NCI-H2029 treated with DMSO at 0.1 percent for 48 hours (cell line): Measurements from ENCODE around the gene TNFRSF19.

Experiments
- DNase-seq: peaks from one replicate; lab custom pipeline; 2025; lab: John Stamatoyannopoulos, UW

TNFRSF19 gene

DNA sequence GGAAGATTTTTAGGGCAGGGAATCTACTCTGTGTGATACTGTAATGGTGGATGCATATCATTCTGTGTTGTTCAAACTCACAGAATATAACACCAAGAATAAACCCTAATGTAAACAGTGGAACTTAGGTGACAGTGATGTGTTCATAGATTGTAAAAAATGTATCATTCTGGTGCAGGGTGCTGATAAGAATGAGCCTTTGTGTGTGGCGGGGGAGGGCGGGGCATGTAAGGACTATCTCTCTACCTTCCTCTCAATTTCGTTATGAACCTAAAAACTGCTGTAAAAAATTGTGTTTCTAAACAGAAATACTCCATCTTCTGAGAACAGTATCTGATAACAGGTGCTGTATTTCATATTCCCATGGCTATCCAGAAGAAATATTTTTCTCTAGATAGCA, 35.6 kb downstream of the TNFRSF19 start:
- DNase-seq: no peak

DNA sequence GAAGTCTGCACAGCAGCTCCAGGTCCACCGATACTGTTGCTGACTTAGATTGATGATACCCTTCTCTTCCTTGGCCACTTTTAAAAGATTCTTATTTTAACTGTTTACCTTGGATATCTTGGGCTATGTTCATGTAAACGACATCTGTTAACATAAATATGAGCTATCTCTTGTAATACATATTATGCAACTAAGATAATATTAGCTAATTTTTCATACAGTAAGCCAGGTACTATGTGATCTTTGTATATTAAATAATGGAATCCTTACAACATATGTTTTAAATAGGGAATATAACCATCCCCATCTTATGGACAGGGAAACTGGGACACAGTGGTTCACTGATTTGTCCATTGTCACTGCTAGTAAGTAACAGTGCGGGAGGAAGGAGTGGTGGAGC, 37.9 kb downstream of the TNFRSF19 start:
- DNase-seq: no peak

DNA sequence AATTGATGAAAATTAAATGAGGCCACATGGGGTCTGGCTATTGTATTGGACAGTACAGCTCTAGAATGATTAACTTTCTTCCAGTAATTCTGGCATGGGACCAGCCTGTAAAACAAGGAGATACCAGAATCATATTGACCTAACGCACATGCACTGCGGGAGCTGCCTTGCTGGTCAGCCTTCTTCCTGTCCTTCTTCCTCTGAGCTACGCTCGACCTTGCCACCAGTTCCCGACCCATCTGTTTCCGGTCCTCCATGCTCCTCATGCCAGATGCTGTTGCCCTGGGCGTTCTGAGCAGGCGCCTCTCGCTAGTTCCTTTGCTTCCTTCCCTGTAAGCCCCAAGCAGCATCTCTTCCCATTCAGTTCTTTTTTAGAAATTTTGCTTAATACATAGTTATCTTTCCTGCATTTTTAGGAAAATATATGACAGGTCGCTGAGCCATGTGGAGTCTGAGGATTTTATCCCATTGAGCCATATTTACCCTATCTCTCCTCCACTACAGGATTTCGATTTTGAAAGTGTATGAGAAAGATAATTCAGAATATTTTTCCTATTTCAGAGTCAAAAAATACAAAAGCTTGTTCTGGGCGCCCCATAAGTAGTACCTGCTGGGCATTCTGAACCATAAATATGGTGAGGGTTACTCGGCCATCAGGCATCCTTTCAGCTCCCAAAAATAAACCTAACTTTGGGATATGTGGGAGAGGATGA, 38.6 kb downstream of the TNFRSF19 start:
- DNase-seq: no peak

DNA sequence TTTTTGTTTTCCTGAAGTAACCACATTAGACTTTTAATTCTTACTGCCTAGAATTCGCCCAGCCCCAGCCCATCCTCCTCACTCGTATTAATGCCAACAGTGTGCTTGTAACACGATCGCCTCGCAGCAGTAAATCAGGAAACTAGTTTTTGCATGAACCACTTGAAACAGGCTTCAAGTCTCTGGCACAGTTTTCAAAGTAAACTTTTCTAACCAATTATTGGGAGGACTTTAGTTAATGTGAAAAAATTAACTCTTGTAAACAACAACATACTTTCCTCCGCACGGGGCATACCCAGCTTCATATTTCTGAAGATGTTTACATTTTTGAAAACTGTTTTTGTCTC, 39.2 kb downstream of the TNFRSF19 start:
- no peak for DNase-seq

DNA sequence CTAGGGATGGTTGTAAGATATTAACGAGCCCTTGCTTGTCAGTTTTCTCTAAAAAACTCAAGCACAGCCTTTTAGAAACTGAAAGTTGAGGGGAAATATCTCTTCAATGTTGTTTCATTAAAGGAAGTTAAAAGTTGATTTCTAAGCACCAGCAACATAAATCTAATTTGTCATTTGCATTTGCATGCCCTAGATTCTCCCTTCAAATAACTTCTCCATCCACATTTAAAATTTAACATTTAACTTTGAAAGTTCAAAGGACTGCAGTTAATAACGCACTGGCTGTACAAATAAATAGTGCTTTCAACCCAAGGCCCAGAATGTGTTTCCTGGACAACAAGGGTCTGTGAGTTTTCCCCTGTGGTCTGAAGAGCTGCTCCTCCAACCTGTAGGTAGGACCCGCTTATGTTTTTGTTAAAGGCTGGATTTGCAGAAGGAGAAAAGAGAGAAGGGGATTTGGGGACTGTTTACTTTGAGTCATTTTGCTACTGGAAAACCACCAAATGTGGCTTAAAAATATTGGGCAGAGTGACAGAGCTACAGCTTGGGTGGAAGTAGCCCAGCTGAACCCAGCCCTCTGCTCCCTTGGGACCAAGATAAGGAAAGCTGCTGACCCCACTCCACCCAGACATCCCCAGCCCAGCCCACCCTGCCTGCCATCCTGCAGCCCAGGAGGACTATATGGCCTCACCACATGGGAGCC, 39.8 kb downstream of the TNFRSF19 start:
- no peak for DNase-seq

DNA sequence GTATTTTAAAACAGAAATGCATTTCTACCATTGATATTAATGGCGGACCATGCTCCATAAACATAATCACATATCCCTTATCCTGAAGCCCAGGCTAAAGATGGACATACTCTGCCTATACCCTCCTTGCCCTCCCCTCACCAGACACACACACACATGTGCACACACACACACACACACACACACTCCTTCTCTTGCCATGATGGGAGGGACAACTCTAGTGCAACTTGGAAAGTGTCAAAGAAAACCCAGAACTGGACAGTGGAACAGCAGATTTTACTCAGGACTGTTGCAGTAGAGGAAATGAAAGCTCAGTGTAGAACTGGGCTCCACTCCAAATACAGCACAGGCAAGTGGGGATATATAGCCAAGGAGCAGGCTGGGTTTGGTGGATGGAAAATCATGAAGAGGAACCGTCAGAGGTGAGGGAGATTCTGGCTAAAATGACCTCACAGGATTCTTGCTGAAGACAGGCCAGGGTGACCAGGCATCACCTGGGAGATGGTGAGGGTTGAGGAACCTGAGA, 40.8 kb downstream of the TNFRSF19 start:
- peak; percentile 6 for DNase-seq

DNA sequence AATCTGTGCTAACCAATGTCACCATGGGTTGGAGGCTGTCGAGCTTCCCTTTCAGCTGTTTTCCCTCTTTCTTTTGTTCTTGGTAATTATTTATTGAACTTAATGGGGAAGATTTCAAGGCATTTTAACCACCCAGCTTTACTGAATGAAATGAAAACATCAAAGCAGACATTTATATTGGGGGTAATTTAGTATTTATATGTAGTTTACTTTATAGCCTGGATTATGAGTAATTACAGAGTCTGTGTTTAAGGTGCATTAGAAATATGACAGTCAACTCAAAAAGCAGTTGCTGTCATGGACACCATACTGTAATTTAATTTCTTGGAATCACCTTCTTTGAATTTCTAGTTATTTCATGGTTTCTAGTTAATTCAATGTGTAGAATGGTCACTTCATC, 42.0 kb downstream of the TNFRSF19 start:
- DNase-seq: no peak

DNA sequence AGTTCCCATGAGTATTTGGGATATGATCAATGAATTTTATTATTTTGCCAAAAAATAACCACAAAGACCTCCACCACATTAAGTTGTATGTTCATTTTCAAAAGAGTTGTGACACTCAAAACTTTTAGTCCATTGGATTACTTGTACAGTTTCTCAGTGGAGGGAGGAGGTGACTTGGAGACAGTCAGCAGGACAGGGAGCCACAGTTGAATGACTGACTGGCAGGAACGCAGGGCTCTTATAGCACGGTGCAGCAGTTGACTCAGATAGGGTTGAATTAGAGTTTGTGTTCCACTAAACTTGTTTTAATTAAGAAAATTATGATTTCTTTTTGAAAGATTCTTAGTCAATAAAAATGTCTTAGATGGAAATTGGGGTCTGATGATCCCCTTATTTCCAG, 42.5 kb downstream of the TNFRSF19 start:
- no peak for DNase-seq

DNA sequence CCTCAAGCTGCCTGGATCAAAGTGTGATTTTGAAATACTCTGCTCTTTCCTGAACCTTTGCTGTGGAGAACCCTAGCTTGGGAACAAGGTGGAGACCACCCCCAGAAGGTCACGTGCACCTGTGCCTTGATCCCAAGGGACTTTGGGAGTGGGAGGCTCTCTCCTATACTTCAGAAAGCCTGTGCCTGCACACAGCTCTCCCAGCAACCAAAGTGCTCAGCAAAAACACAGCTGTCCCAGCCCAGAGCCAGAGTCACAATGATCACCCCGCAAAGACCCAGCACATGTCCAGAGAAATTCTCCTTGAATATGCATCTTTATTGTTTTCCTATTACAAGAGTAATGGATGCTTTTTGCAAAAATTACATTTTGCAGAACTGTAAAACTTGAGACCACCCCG, 43.4 kb downstream of the TNFRSF19 start:
- no peak for DNase-seq

DNA sequence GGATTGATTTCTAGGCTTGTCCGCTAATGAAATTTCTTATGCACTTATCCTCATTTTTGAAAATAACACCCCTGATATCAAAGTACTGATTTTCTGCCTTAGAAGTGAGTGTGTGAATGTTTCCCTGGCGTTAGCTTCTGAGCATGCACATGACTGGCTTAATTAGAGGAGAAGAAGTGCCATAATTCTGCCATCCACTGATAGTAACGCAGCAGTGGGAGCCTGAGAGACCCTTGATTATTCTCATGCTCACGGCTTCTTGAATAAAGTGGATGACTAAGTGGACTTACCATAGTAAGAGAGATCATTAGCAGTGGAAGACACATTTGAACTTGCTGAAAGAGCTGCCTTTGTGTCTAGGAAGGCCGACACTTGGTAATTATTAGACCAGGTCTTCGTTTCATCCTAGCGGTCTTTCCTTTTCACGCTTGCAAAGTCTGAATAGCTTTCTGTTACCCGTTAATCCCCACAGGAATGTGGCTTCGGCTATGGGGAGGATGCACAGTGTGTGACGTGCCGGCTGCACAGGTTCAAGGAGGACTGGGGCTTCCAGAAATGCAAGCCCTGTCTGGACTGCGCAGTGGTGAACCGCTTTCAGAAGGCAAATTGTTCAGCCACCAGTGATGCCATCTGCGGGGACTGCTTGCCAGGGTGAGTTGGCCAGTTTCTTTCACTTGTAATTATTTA, 45.3 kb downstream of the TNFRSF19 start:
- no peak for DNase-seq

DNA sequence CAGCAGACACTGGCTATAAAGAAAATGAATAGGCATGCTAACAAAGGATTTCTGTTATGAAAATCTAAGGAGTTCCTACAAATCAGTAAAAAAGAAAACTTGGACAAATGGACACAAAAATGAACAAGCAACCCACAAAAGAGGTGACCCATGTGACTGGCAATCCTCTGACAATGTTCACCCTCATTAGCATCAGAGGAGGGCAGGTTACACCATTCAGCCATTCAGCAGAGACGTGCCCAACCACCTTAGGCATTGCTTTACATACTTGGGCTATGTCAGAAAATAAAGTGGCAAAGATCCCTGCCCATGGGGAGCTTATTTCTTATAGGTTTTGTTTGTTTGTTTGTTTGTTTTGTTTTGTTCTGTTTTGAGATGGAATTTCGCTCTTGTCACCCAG, 46.0 kb downstream of the TNFRSF19 start:
- DNase-seq: no peak

DNA sequence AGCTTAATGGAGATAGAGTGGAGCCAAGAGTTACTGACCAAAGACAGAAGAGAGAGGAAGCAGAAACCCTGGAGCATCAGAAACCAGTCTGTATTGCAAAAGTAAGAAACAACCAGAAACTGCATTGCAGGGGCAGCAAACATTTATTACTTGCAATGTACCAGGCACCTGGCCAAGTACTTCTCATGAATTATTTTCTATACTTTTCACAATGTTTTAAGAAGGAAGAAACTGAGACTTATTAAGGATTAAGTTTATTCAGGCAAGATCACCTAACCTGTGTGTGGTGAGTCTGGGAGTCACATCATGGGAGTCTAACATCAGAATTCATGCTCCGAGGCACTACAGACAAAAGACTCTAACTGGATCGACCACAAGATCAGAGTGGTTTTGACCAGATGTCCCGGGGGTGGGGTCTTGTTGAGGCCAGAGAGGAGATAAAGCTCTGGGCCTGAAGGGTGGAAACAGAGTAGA, 47.4 kb downstream of the TNFRSF19 start:
- DNase-seq: no peak

DNA sequence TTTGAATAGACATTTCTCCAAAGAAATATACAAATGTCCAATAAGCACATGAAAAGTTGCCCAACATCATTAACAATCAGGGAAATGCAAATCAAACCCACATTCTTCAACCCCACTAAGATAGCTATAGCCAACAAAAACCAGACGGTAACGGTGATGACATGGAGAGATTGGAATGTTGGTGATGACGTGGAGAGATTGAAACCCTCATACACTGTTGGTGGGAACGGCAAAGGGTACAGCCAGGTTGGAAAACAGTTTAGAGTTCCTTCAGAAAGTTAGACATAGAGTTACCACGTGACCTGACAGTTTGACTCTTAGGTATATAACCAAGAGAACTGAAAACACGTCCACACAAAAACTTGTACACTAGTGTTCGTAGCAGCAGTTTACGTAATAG, 48.1 kb downstream of the TNFRSF19 start:
- no peak for DNase-seq

DNA sequence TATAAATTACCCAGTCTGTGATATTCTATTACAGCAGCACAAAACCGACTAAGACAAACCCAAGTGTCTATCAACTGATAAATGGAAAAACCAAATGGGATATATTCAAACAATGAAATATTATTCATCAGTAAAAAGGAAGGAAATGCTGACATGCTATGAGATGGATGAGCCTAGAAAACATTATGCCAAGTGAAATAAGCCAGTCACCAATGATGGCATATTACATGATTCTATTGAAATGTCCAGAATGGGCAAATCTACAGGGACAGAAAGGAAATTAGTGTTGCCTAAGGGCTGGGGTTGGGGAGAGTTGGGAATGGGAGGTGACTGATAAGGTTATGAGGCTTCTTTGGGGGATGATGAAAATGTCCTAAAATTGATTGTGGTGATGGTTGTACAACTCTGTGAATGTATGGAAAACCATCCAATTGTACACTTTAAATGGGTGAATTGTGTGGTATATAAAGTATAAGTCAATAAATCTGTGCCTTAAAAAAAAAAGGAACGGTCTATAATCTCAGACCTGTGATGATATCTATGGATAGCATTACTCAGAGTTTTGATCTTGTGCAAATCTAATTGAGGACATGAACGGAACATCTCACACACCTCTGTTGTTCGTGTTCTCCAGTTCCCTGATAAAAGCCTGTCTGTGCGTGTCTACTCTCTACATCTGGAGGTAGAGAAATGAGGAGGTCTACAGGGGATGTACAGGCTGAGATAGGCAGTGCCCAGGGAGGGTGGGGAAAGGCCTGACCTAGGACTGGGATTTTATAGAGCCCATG, 49.0 kb downstream of the TNFRSF19 start:
- no peak for DNase-seq

DNA sequence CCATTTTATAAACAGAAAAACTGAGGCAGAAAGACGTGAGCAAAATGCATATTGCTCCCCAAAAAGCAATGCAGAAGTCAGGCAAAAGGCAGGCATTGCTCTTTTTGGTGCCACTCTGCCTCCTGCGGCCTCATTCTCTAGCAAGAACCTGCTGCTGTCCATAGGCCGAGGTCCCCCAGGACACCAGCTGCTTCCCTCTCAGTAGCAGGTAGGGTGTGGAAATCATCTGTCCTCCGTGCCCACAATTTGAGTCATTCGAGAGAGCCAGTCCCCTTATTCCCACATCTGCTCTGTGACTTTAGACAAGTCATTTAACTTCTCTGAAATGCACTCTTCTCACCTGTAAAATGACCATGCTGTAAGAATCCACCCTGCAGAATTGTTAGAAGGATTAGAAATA, 50.0 kb downstream of the TNFRSF19 start:
- DNase-seq: no peak

DNA sequence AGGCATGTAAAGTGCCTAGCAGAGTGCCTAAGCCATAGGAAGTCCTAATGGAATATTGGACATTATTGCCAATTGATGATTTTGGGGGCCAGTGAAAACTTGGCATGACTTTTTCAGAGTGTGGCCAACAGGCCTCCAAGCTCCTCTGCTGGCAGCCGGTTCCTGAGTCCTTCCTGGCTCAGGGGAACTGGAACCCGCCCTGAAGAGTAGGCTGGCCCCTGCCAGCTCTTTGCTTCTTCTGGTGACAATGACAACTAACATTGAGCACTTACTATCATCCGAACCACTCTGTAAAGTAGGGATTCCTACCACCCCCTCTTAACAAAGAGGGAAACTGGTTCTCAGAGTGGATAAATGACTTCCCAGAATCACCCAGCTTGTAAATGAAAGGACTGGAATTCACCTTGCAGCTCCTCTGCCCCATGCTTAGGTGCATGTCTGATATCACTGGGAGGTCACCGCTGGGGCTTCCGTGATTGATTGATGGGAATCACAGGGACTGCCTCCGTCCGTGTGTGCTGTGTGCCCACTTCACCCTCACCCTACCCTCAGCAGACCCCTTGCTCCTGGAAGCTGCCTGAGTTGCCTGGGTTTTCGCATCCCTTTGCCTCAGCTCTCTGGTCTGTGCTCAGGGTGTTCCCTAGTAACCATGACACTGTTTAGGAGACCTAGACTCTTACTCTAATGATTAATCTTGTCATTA, 50.6 kb downstream of the TNFRSF19 start:
- DNase-seq: no peak

DNA sequence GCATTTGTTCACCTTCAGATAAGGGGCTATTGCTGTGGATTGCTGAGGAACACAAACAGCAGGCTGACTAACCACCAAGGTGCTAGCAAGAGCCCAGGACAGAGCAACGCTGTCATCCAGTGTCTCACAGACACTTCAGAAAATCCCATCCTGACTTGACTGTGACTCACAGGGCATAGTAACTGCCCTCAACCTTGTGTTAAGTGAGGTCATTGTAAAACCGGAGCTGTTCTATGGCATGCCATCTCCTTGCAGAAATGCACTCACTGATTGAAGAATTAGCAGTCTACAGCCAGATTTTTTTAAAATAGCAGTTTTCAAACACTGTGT, 51.1 kb downstream of the TNFRSF19 start:
- no peak for DNase-seq

DNA sequence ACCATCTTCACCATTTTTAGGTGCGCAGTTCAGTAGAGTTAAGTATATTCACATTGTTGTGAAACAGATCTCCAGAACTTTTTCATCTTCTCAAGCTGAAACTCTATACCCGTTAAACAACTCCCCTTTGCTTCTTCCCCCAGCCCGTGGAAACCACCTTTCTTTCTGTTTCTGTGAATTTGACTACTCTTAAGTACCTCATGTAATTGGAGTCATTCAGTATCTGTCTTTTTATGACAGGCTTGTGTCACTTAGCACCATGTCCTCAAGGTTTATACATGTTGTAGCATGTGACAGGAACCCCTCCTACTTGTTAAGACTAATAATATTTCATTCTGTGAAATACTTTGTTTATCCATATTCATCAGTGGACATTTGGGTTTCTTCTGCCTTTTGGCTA, 52.8 kb downstream of the TNFRSF19 start:
- DNase-seq: no peak

DNA sequence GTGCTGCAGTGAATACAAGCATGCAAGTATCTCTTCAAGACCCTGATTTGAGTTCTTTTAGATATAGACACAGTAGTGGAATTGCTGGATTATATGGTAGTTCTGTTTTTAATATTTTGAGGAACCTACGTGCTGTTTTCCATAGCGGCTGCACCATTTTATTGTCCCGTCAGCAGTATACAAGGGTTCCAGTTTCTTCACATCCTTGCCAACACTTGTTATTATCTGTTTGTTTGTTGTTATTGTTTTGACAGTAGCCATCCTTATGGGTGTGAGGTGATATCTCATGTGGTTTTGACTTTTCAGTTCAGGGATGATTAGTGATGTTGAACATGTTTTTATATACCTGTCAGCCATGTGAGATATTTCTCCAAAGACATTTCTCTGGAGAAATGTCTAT, 53.2 kb downstream of the TNFRSF19 start:
- no peak for DNase-seq

DNA sequence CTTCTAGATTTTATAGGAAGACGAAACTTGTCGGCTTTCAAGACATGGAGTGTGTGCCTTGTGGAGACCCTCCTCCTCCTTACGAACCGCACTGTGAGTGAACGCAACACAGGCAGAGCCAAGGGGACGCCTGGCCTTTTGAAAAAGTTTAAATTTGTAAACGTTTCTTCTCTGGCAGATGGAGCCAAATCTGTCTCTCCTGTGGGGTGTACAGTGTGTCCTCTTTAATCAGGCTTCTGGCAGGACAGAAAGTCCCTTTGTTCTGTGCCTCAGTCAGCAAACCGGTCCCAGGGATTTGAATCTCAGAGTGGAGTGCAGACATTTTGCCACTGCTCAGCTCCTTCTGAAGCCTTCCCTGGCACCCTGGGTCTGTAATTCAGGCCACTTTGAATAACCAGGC, 56.5 kb downstream of the TNFRSF19 start:
- DNase-seq: no peak

DNA sequence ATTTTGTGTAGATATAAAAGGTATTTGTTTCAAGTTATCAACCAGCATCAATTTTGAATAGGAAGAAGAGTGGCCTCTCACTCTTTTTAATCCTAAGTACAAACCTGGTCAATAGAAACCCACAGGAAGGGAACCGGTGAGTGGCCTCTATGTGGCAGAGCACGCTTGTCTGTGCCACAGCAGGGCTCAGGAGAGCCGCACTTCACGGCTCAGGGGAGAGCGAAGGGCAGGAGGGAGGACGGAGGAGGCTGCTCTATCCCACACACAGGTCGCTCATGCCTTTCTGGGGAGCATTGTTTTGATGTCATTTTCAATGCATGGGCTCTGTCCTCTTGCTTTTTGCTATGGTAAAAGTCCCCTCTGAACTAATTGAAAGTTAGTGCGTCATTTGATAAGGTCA, 57.2 kb downstream of the TNFRSF19 start:
- DNase-seq: no peak

DNA sequence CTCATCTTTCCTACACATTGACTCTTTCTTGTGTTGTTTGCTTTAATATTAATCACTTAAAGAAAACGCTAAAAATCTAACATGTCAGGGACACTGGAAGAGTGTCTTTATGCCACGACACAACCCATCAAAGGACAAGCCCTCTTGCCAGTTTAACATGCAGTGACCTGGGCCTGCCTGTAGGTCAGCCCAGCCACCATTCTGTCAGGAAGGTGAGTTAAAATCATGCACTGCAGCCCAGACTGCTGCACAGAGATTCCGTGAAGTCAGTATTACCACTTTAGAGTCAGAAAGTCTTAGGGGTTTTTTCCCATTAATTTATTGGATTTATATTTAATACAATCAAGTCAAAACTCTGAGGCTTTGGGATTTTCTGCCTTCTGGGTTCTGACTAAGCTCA, 58.0 kb downstream of the TNFRSF19 start:
- no peak for DNase-seq
